Measurements from ENCODE around the gene MGAT4D.
"Not testable (repeated sequence)": the region's sequence is repeated elsewhere in the genome, so short reads cannot be mapped to it uniquely, and the experiment has no call there.

Gene MGAT4D

DNA sequence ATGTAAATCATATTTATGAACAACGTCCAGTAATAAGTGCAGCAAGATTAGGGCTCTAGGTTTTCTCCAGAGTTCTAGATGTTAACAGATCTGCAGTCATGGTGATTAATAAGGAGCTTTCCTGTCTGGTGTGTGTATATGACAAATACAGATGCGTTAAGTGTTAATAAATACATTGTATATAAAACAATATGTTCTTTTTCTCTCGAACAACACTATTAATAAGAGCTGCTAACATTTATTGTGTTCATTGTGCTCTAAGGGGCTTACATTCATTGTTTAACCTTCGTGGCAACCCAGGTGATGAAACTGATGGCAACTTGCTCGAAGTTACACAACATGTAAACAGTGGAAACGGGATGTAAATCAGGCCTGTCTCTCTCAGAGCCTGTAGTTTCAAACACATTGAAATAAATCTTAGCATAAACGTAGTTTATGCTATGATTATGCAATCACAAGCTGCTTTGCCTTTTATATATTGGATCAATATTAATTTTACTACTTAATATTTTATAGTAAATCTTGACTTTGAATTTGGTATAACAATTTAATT is 70.1 kb downstream of the MGAT4D start:
- no peak for DNase-seq

- peak; percentile 48 for DNase-seq
These were observed 70.8 kb downstream of the MGAT4D start, which contains the start of gene CLGN for GRCh38 chr4:140427106-140427918. TSS of gene CLGN (minus strand) at chr4:140427648. CDS start at chr4:140413078, 14,570 bp downstream.

GRCh38 chr4:140426610-140427105 is 71.4 kb downstream of the MGAT4D start:
- DNase-seq, result peak; percentile 35

DNA sequence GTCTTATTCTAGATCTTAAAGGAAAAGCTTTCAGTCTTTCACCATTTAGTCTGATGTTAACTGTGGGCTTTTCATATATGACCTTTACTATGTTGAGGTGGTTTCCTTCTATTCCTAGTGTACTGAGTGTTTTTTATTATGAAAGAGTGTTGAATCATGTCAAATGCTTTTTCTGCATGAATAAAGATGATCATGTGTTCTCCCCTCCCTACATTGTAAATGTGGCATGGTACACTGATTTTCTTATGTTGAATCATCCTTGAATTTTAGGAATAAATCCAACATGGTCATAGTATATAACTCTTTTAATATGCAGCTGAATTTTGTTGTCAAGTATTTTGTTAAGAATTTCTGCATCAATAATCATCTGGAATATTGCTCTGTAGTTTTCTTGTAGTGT is 75.0 kb downstream of the MGAT4D start:
- DNase-seq, result no peak

DNA sequence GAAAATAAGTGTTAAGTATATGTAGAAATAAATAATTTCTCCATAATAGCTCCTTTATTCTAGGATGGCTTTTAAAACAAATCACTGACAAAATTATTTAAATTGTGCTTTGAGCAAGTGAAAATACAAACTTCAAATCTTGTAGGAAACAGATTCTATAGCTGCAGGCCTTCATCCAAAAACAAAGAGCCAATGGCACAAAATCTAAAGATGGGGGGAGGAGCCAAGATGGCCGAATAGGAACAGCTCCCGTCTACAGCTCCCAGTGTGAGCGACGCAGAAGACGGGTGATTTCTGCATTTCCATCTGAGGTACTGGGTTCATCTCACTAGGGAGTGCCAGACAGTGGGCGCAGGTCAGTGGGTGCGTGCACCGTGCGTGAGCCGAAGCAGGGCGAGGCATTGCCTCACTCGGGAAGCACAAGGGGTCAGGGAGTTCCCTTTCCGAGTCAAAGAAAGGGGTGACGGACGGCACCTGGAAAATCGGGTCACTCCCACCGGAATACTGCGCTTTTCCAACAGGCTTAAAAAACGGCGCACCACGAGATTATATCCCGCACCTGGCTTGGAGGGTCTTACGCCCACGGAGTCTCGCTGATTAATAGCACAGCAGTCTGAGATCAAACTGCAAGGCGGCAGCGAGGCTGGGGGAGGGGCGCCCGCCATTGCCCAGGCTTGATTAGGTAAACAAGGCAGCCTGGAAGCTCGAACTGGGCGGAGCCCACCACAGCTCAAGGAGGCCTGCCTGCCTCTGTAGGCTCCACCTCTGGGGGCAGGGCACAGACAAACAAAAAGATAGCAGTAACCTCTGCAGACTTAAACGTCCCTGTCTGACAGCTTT is 84.7 kb downstream of the MGAT4D start:
- not testable (repeated sequence) for DNase-seq

- no peak for DNase-seq
These were observed 89.1 kb downstream of the MGAT4D start for GRCh38 chr4:140408974-140409373.

DNA sequence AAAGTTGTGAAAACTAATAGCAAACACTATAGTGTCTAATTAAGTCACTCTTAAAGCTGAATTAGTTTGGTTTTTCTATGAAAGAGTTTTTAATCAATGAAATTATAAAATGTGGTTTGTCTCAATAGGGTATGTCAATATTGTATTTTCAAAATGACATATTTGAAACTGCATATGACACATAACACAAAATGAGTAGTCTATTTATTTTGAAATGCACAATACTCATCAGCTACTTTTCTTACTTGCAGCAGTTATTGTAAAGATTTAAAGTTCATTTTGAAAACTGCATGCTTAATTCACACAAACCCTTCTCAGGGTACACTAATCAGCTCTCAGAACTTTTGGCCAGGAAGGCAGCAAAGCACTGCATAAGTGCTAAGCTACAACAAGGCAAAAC is 91.8 kb downstream of the MGAT4D start:
- DNase-seq, result no peak

- DNase-seq, result no peak
These were observed 98.0 kb downstream of the MGAT4D start for GRCh38 chr4:140400111-140400510.

DNA sequence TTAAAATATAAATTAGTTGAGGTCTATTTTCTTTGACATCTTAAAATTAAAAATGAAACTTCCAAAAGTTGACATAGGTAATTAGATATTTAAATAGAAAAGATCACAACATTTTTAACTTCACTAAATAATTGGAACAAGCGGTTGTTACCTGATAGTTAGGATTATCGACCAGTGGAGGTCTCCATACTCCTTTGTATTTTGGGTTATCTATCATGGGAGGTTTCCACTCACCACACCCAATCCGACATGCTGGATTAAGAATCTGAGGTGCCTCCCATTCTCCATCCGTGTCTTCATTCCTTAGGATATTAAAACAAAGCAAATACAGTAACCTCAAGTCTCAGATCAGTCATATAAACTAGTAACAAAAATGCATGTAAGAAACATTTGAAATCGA is 102.4 kb downstream of the MGAT4D start:
- no peak for DNase-seq
